OCI-LY3 (cell line): ENCODE data around the gene PCNX2.

Experiments used
- CTCF ChIP-seq: fragments of 200-600, 300-600 bp; sonication (generic); IDR thresholded peaks from 2 replicates; pipeline ENCODE4 v1.5.1; 2014; ENCODE audit warnings: antibody characterized with exemption, low read length, low read depth
- EZH2phosphoT487 ChIP-seq: fragments of 200-600 bp; shearing (Covaris generic); IDR thresholded peaks from 2 replicates; pipeline ENCODE4 v1.6.1; 2018; ENCODE audit warnings: antibody characterized with exemption, mixed run types, low read depth

- TF ChIP-seq CTCF (no peak), EZH2phosphoT487 (no peak)
Measured at GRCh38 chr1:233088613-233089012, 206.9 kb downstream of the PCNX2 start.
